Measurements from ENCODE around the gene TIGD6. TPM values are rescaled to one million over a fixed set of nuclear protein-coding genes. Genes with fewer than 3 reads are reported as not detected.

TIGD6 gene
- total and polyA plus RNA-seq, 4 donors, result 2.1 to 4.2 (median 3.7) TPM

DNA sequence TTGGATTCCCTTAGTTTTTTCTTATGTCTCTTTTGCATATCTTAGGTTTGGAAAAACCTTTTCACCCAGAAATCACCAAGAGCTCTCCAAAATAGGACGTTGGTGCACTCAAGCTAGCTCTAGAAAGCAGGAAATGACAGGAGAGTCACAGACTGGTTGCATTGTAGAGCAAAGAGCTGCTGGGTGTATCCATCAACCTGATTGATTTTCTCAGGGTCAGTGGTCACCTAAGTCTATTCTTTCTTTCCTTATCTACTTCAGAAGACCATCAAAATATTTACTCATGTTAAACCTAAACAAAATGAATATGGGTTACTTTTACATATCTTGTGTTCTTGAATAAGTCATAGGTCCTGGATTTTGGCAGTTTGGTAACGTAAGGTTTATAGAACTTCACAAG lies 25.0 kb downstream of the TIGD6 start:
- WGBS, 2 donors, result 64 to 66% methylated on average over 2 of the region's 2 CpGs
- no peaks in the 10 kb centered on the region for H3K9me3 ChIP-seq (ENCODE audit: control insufficient read depth, low read length)
- intact Hi-C loops (cut with DNase I), result no loop called here
- DNase-seq (no peak), ATAC-seq (ENCODE audit: low FRiP score) (no peak)
- no peaks in the 10 kb centered on the region for H3K27me3 ChIP-seq (ENCODE audit: control insufficient read depth in 1 of 2, insufficient read depth in 2 of 2, low read length in 1 of 2)
- no peak overlapping the region for H3K27ac ChIP-seq (ENCODE audit: low read depth in 1 of 2, low read length in 2 of 2)
- H3K4me1 ChIP-seq (ENCODE audit: control insufficient read depth in 1 of 2, insufficient read depth in 2 of 2, low read length in 2 of 2), result no peaks in the 10 kb centered on the region
- no peak overlapping the region for H3K4me3 ChIP-seq (ENCODE audit: low read length in 2 of 2)
- peaks cover 0 to 6% of the 10 kb centered on the region in 2 donors for H3K36me3 ChIP-seq (ENCODE audit: control insufficient read depth in 1 of 2, insufficient read depth in 2 of 2, low read length in 1 of 2)

- 87 to 91% methylated on average over 4 of the region's 4 CpGs for WGBS, 2 donors
- Histone ChIP-seq H3K4me3 (ENCODE audit: low read length in 2 of 2) (no peak overlapping the region), H3K9me3 (ENCODE audit: control insufficient read depth, low read length) (no peaks in the 10 kb centered on the region), H3K36me3 (ENCODE audit: control insufficient read depth in 1 of 2, insufficient read depth in 2 of 2, low read length in 1 of 2) (no peaks in the 10 kb centered on the region), H3K4me1 (ENCODE audit: control insufficient read depth in 1 of 2, insufficient read depth in 2 of 2, low read length in 2 of 2) (no peaks in the 10 kb centered on the region), H3K27ac (ENCODE audit: low read depth in 1 of 2, low read length in 2 of 2) (no peak overlapping the region), H3K27me3 (ENCODE audit: control insufficient read depth in 1 of 2, insufficient read depth in 2 of 2, low read length in 1 of 2) (no peaks in the 10 kb centered on the region)
- ATAC-seq (ENCODE audit: low FRiP score), result no peak
- intact Hi-C loops (cut with DNase I), result loop anchor here in 1 of 2 donors (10.0 kb wide), 1 partner anchor 795 kb away; no protein-coding TSS in a partner anchor
- no peak for DNase-seq
Observed at GRCh38 chr5:149969181-149969930, 31.1 kb downstream of the TIGD6 start.

GRCh38 chr5:149966946-149967345 lies 33.5 kb downstream of the TIGD6 start:
- no peaks in the 10 kb centered on the region for H3K27me3 ChIP-seq (ENCODE audit: control insufficient read depth in 1 of 2, insufficient read depth in 2 of 2, low read length in 1 of 2)
- H3K27ac ChIP-seq (ENCODE audit: low read depth in 1 of 2, low read length in 2 of 2), result no peak overlapping the region
- no peaks in the 10 kb centered on the region for H3K4me1 ChIP-seq (ENCODE audit: control insufficient read depth in 1 of 2, insufficient read depth in 2 of 2, low read length in 2 of 2)
- no peaks in the 10 kb centered on the region for H3K36me3 ChIP-seq (ENCODE audit: control insufficient read depth in 1 of 2, insufficient read depth in 2 of 2, low read length in 1 of 2)
- ATAC-seq (ENCODE audit: low FRiP score) (no peak), DNase-seq (no peak)
- intact Hi-C loops (cut with DNase I), result loop anchor here in 1 of 2 donors (10.0 kb wide), 1 partner anchor 792 kb away; no protein-coding TSS in a partner anchor
- no peak overlapping the region for H3K4me3 ChIP-seq (ENCODE audit: low read length in 2 of 2)
- WGBS, 2 donors, result 88 to 92% methylated on average over 3 of the region's 3 CpGs
- H3K9me3 ChIP-seq (ENCODE audit: control insufficient read depth, low read length), result no peaks in the 10 kb centered on the region

DNA sequence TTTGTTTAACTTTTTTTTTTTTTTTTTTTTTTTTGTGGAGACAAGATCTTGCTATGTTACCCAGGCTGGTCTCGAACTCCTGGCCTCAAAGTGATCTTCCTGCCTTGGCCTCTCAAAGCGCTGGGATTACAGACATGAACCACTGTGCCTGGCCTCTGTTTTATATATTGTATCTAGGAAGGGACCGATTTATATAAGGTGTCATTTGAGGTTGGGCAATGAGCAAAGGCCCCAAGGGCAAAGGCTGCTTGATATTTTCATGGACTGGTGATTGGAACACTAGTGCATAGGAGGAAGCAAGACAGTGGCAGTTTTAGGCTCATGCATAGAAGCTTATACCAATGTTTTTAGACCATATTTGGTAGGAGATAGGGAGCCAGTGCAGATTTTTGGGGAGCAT lies 36.7 kb downstream of the TIGD6 start:
- ATAC-seq (ENCODE audit: low FRiP score), result no peak
- DNase-seq, result no peak
- 99 to 100% methylated on average over 3 of the region's 3 CpGs for WGBS, 2 donors
- Histone ChIP-seq H3K9me3 (ENCODE audit: control insufficient read depth, low read length) (no peaks in the 10 kb centered on the region), H3K36me3 (ENCODE audit: control insufficient read depth in 1 of 2, insufficient read depth in 2 of 2, low read length in 1 of 2) (no peaks in the 10 kb centered on the region), H3K27ac (ENCODE audit: low read depth in 1 of 2, low read length in 2 of 2) (no peak overlapping the region), H3K4me3 (ENCODE audit: low read length in 2 of 2) (no peak overlapping the region), H3K27me3 (ENCODE audit: control insufficient read depth in 1 of 2, insufficient read depth in 2 of 2, low read length in 1 of 2) (no peaks in the 10 kb centered on the region), H3K4me1 (ENCODE audit: control insufficient read depth in 1 of 2, insufficient read depth in 2 of 2, low read length in 2 of 2) (no peaks in the 10 kb centered on the region)
- intact Hi-C loops (cut with DNase I), result loop anchor here (2.0 to 10.0 kb wide), 4 partner anchors 46 to 789 kb away; no protein-coding TSS in a partner anchor

GRCh38 chr5:149962601-149963300 lies 37.7 kb downstream of the TIGD6 start:
- no peaks in the 10 kb centered on the region for H3K4me1 ChIP-seq (ENCODE audit: control insufficient read depth in 1 of 2, insufficient read depth in 2 of 2, low read length in 2 of 2)
- intact Hi-C loops (cut with DNase I), result loop anchor here (2.0 to 10.0 kb wide), 4 partner anchors 45 to 788 kb away; no protein-coding TSS in a partner anchor
- H3K27ac ChIP-seq (ENCODE audit: low read depth in 1 of 2, low read length in 2 of 2), result no peak overlapping the region
- 88 to 94% methylated on average over 5 of the region's 5 CpGs for WGBS, 2 donors
- H3K4me3 ChIP-seq (ENCODE audit: low read length in 2 of 2), result no peak overlapping the region
- H3K27me3 ChIP-seq (ENCODE audit: control insufficient read depth in 1 of 2, insufficient read depth in 2 of 2, low read length in 1 of 2), result no peaks in the 10 kb centered on the region
- no peaks in the 10 kb centered on the region for H3K9me3 ChIP-seq (ENCODE audit: control insufficient read depth, low read length)
- DNase-seq (no peak), ATAC-seq (ENCODE audit: low FRiP score) (no peak)
- no peaks in the 10 kb centered on the region for H3K36me3 ChIP-seq (ENCODE audit: control insufficient read depth in 1 of 2, insufficient read depth in 2 of 2, low read length in 1 of 2)

DNA sequence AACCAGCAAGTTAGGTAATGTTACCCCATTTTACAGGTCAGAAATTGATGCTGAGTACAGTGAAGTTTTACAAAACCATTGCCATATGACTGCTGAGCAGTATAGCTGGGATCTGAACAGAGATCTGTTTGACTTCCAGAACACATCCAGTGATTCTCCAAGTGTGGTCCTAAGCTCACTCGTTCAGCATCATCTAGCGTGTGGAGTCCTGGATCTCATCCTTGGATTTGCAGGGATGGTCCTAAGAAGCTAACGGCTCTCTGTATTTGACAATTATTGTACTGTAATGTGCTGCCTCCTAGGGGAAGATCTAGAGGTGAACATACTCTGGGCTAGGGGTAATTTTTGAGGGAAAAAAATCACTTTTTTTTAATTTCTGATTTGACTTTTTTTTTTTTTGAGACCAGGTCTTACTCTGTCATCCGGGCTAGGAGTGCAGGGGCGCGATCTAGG lies 38.5 kb downstream of the TIGD6 start:
- no peak for DNase-seq
- Histone ChIP-seq H3K4me1 (ENCODE audit: control insufficient read depth in 1 of 2, insufficient read depth in 2 of 2, low read length in 2 of 2) (no peaks in the 10 kb centered on the region), H3K36me3 (ENCODE audit: control insufficient read depth in 1 of 2, insufficient read depth in 2 of 2, low read length in 1 of 2) (no peaks in the 10 kb centered on the region), H3K27ac (ENCODE audit: low read depth in 1 of 2, low read length in 2 of 2) (peak overlapping the region in 1 of 2 donors; percentile 30), H3K4me3 (ENCODE audit: low read length in 2 of 2) (no peak overlapping the region), H3K27me3 (ENCODE audit: control insufficient read depth in 1 of 2, insufficient read depth in 2 of 2, low read length in 1 of 2) (no peaks in the 10 kb centered on the region), H3K9me3 (ENCODE audit: control insufficient read depth, low read length) (no peaks in the 10 kb centered on the region)
- intact Hi-C loops (cut with DNase I), result loop anchor here (2.0 to 10.0 kb wide), 5 partner anchors 45 to 787 kb away; no protein-coding TSS in a partner anchor
- WGBS, 2 donors, result 50% methylated on average over 6 of the region's 6 CpGs
- no peak for ATAC-seq (ENCODE audit: low FRiP score)

- intact Hi-C loops (cut with DNase I), result loop anchor here (2.0 to 10.0 kb wide), 4 partner anchors 44 to 786 kb away; no protein-coding TSS in a partner anchor
- peak overlapping the region in 1 of 2 donors; percentile 75 for H3K27ac ChIP-seq (ENCODE audit: low read depth in 1 of 2, low read length in 2 of 2)
- WGBS, 2 donors, result 9 to 10% methylated on average over 23 of the region's 23 CpGs
Observed at GRCh38 chr5:149961186-149961685, 39.2 kb downstream of the TIGD6 start.

GRCh38 chr5:149960272-149961185 lies 39.9 kb downstream of the TIGD6 start, which contains the start of gene SLC26A2:
SLC26A2 (plus strand) TSS chr5:149960758; CDS start chr5:149977653, 16,895 bp downstream.
- Histone ChIP-seq H3K36me3 (ENCODE audit: control insufficient read depth in 1 of 2, insufficient read depth in 2 of 2, low read length in 1 of 2) (no peaks in the 10 kb centered on the region), H3K9me3 (ENCODE audit: control insufficient read depth, low read length) (no peaks in the 10 kb centered on the region), H3K4me3 (ENCODE audit: low read length in 2 of 2) (peak within 1 kb of the TSS; percentile 45 to 91), H3K27me3 (ENCODE audit: control insufficient read depth in 1 of 2, insufficient read depth in 2 of 2, low read length in 1 of 2) (no peaks in the 10 kb centered on the region), H3K27ac (ENCODE audit: low read depth in 1 of 2, low read length in 2 of 2) (peak within 1 kb of the TSS; percentile 64 to 75), H3K4me1 (ENCODE audit: control insufficient read depth in 1 of 2, insufficient read depth in 2 of 2, low read length in 2 of 2) (no peaks in the 10 kb centered on the region)
- DNase-seq (peak; percentile 99), ATAC-seq (ENCODE audit: low FRiP score) (peak; percentile 100)
- intact Hi-C loops (cut with DNase I), result loop anchor here (2.0 to 10.0 kb wide), 4 partner anchors 43 to 786 kb away; no protein-coding TSS in a partner anchor
- WGBS, 2 donors, result 0 to 1% methylated on average over 68 to 84 of the region's 84 CpGs

More at GRCh38 chr5:149961186-149961685, 39.2 kb downstream of the TIGD6 start:
- peak overlapping the region; percentile 45 to 91 for H3K4me3 ChIP-seq (ENCODE audit: low read length in 2 of 2)
- no peaks in the 10 kb centered on the region for H3K27me3 ChIP-seq (ENCODE audit: control insufficient read depth in 1 of 2, insufficient read depth in 2 of 2, low read length in 1 of 2)
- DNase-seq, result no peak
- H3K36me3 ChIP-seq (ENCODE audit: control insufficient read depth in 1 of 2, insufficient read depth in 2 of 2, low read length in 1 of 2), result no peaks in the 10 kb centered on the region
- ATAC-seq (ENCODE audit: low FRiP score), result no peak
- no peaks in the 10 kb centered on the region for H3K9me3 ChIP-seq (ENCODE audit: control insufficient read depth, low read length)
- no peaks in the 10 kb centered on the region for H3K4me1 ChIP-seq (ENCODE audit: control insufficient read depth in 1 of 2, insufficient read depth in 2 of 2, low read length in 2 of 2)
